H1 (cell line): ENCODE results near the gene EME2. TPM values are rescaled to one million over a fixed set of nuclear protein-coding genes. Genes with fewer than 3 reads are reported as not detected.

ENCODE experiments used
- CHD7 ChIP-seq: fragments of 300-600 bp; sonication (generic); IDR thresholded peaks from 2 replicates; pipeline ENCODE4 v1.7.1; 2012; ENCODE audit warnings: low read length, moderate library complexity, mild to moderate bottlenecking, inconsistent platforms; ENCODE audit not compliant: insufficient replicate concordance
- EZH2 ChIP-seq: fragments of 200-600 bp; sonication (generic); IDR thresholded peaks from 2 replicates; pipeline ENCODE4 v1.7.1; 2012; ENCODE audit warnings: low read depth, mild to moderate bottlenecking, moderate library complexity, low read length, inconsistent platforms; ENCODE audit not compliant: severe bottlenecking
- RFX5 ChIP-seq: IDR thresholded peaks from 2 replicates; pipeline ENCODE4 v1.6.1; 2011; ENCODE audit warnings: low read depth, low read length, improper control_type of control experiment, borderline replicate concordance
- polyA plus RNA-seq, 7 experiments: library from polyadenylated mRNA; depleted of rRNA in 3 of 7; stranded (reverse) in 5 of 7; unstranded in 2 of 7; fragments of >200 nt in 5 of 7; fragments of 200-250 nt in 2 of 7; gene quantifications; 1 replicate in 5 of 7; 2 replicates in 1 of 7; 4 replicates in 1 of 7; pipeline versions ENCODE4 v1.2.1 to v1.2.3, GENCODE V29; 2011 to 2013; ENCODE audit warnings: missing spikeins in 2 of 7, mixed read lengths in 2 of 7
- total RNA-seq: library from RNA; stranded (reverse); fragmentation: NEBNext Ultra II Directional; extraction: Animal tissue kit (Norgen Biotek cat#: 25700); gene quantifications from 2 replicates; pipeline ENCODE4 v1.2.1, GENCODE V29; 2021

EME2 gene
- total and polyA plus RNA-seq, 2 of the 8 experiments (the other 6 are each of a cell fraction or from before 2014, with no cell fraction given): 13.1 to 19.7 TPM

DNA sequence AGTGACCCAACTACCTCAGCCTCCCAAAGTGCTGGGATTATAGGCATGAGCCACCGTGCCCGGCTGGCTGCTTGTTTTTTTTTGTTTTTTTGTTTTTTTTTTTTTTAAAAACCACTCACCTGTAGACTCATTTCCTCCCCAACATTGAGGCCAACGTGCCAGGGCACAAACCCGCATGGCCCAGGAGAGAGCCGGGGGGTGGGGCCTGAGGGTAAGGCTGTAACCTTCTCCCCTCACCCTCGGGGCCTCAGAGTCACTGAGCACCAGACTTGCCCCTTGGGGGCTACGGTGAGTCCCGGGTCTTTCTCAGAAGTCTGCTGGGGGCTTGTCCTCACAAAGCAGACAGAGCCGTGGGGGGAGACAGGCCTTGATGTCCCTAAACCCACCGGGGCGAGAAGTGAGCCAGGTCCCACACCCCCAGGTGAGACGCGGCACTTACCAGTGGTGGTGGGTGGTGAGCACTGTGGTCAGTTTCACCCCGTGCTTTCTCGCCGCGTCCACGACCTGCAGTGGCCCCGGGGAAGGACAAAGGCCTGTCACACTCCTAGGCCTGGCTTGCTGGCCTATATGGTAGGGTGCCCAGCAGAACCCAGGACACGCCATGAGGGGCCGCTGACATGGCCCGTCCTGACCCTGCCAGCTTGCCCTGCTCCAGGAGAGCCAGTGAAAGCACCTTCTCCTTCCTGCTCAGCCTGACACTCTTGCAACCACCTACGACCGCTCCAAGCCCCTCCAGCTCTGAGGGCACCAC lies 49.4 kb downstream of the EME2 start (continued):
- TF ChIP-seq CHD7: no peak
- TF ChIP-seq EZH2: no peak
- TF ChIP-seq RFX5: no peak
